DND-41 (cell line): ENCODE results near the gene HDAC4.

Source experiments
- ATAC-seq: fragments of 200-7000 bp; cut with Tn5 transposase; 3 replicates; pipeline ENCODE4 v1.9.1; 2021; ENCODE audit warnings: low read depth; ENCODE audit not compliant: insufficient read depth
- DNase-seq: peaks from one replicate; pipeline ENCODE4 v3.0.0-alpha.2; 2020
- H2AFZ ChIP-seq: 2 replicates; pipeline ENCODE4 v1.6.0; 2012; ENCODE audit warnings: low read depth, low read length
- H3K27ac ChIP-seq: 2 replicates; pipeline ENCODE4 v1.5.1; 2012; ENCODE audit warnings: low read length, inconsistent platforms
- H3K27me3 ChIP-seq: fragments of 200-600 bp; sonication (generic); 2 replicates; pipeline ENCODE4 v1.6.0; 2012; ENCODE audit warnings: low read length, mild to moderate bottlenecking, inconsistent platforms; ENCODE audit not compliant: insufficient read depth, poor library complexity
- H3K36me3 ChIP-seq: 2 replicates; pipeline ENCODE4 v1.5.1; 2012; ENCODE audit warnings: low read length, inconsistent platforms; ENCODE audit not compliant: insufficient read depth
- H3K4me1 ChIP-seq: 2 replicates; pipeline ENCODE4 v1.5.1; 2012; ENCODE audit warnings: mild to moderate bottlenecking, low read length; ENCODE audit not compliant: insufficient read depth
- H3K4me2 ChIP-seq: 2 replicates; pipeline ENCODE4 v1.6.0; 2012; ENCODE audit warnings: mild to moderate bottlenecking, moderate library complexity, low read length, inconsistent platforms; ENCODE audit not compliant: insufficient read depth
- H3K4me3 ChIP-seq, 2 experiments: fragments of 200-600 bp in 1 of 2; shearing (Covaris generic) in 1 of 2; 2 replicates each; pipeline ENCODE4 v1.5.1; 2012 to 2016; ENCODE audit warnings: inconsistent platforms in 2 of 2, low read length in 2 of 2, mild to moderate bottlenecking in 2 of 2, low read depth in 1 of 2, moderate library complexity in 1 of 2
- H3K79me2 ChIP-seq: 2 replicates; pipeline ENCODE4 v1.6.0; 2012; ENCODE audit warnings: low read length, inconsistent platforms; ENCODE audit not compliant: insufficient read depth
- H3K9ac ChIP-seq: 2 replicates; pipeline ENCODE4 v1.6.0; 2012; ENCODE audit warnings: low read depth, mild to moderate bottlenecking, inconsistent platforms, low read length, moderate library complexity
- H3K9me3 ChIP-seq: 2 replicates; pipeline ENCODE4 v1.5.1; 2012; ENCODE audit warnings: low read length, moderate library complexity, mild to moderate bottlenecking, inconsistent platforms; ENCODE audit not compliant: insufficient read depth, severe bottlenecking
- H4K20me1 ChIP-seq: 2 replicates; pipeline ENCODE4 v1.6.0; 2012; ENCODE audit warnings: low read length; ENCODE audit not compliant: insufficient read depth
- EZH2 ChIP-seq: IDR thresholded peaks from 3 replicates; pipeline ENCODE4 v1.6.1; 2012; ENCODE audit warnings: borderline replicate concordance, low read depth, mild to moderate bottlenecking, moderate library complexity, low read length, inconsistent platforms; ENCODE audit not compliant: severe bottlenecking
- TF ChIP-seq, protein P1 (sequence below): IDR thresholded peaks from 2 replicates; pipeline ENCODE4 v1.5.1; 2012; ENCODE audit warnings: borderline replicate concordance, low read length, moderate library complexity, mild to moderate bottlenecking; ENCODE audit not compliant: poor library complexity, severe bottlenecking; ENCODE audit errors: extremely low read depth

The HDAC4 gene

DNA sequence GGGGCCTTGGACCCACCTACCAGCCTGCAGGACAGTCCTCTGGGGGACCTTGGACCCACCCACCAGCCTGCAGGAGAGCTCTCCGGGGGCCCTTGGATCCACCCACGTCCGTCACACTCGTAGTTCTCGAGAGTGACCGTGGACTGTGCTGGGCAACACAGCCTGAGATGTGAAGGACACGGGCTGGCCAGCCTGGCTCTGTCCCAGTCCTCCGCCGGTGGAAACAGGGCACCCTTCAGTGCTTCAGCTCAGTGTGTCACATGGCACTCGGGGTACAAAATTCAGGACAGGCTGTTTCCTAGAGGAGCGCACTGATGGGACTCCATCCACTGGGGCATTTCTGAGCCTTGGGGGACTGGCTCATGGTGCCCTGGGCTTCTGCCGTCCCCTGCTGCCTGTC, 341.0 kb downstream of the HDAC4 start:
- Histone ChIP-seq H3K79me2 (no peaks in the 10 kb centered on the region), H3K9ac (no peak overlapping the region), H3K27ac (no peak overlapping the region), H3K4me2 (no peak overlapping the region), H2AFZ (no peak overlapping the region), H3K36me3 (peaks cover 95% of the 10 kb centered on the region), H3K27me3 (no peaks in the 10 kb centered on the region), H3K9me3 (no peaks in the 10 kb centered on the region), H4K20me1 (peaks cover 56% of the 10 kb centered on the region), H3K4me3 (no peak overlapping the region), H3K4me1 (no peaks in the 10 kb centered on the region)
- no peak for TF ChIP-seq EZH2
- TF ChIP-seq, protein P1, sequence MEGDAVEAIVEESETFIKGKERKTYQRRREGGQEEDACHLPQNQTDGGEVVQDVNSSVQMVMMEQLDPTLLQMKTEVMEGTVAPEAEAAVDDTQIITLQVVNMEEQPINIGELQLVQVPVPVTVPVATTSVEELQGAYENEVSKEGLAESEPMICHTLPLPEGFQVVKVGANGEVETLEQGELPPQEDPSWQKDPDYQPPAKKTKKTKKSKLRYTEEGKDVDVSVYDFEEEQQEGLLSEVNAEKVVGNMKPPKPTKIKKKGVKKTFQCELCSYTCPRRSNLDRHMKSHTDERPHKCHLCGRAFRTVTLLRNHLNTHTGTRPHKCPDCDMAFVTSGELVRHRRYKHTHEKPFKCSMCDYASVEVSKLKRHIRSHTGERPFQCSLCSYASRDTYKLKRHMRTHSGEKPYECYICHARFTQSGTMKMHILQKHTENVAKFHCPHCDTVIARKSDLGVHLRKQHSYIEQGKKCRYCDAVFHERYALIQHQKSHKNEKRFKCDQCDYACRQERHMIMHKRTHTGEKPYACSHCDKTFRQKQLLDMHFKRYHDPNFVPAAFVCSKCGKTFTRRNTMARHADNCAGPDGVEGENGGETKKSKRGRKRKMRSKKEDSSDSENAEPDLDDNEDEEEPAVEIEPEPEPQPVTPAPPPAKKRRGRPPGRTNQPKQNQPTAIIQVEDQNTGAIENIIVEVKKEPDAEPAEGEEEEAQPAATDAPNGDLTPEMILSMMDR: no peak
- ATAC-seq (no peak), DNase-seq (no peak)

DNA sequence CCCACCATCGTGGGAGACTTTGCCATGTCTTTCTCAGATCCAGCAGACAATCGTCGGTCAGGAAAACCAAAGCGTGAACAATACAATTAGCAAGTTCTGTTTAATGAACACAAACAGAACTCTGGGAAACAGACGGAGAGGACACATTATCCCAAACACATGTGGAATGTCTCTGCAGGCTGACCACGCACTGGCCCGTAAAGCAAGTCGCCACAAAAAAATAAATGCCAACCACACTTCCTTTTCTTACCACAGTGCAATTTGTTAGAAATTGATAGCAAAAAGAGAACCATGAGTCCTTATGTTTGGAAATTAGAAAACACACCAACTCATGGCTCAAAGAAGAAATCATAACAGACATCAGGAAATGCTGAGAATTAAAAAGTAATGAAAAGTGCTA, 342.1 kb downstream of the HDAC4 start:
- peaks cover 56% of the 10 kb centered on the region for H4K20me1 ChIP-seq
- no peaks in the 10 kb centered on the region for H3K27me3 ChIP-seq
- peaks cover 94% of the 10 kb centered on the region for H3K36me3 ChIP-seq
- no peak overlapping the region for H3K4me2 ChIP-seq
- H3K4me3 ChIP-seq: no peak overlapping the region
- DNase-seq: no peak
- no peaks in the 10 kb centered on the region for H3K9me3 ChIP-seq
- H3K4me1 ChIP-seq: no peaks in the 10 kb centered on the region
- no peak overlapping the region for H3K27ac ChIP-seq
- no peak overlapping the region for H3K9ac ChIP-seq
- ATAC-seq: no peak
- no peaks in the 10 kb centered on the region for H3K79me2 ChIP-seq
- H2AFZ ChIP-seq: no peak overlapping the region
- TF ChIP-seq, protein P1: no peak

DNA sequence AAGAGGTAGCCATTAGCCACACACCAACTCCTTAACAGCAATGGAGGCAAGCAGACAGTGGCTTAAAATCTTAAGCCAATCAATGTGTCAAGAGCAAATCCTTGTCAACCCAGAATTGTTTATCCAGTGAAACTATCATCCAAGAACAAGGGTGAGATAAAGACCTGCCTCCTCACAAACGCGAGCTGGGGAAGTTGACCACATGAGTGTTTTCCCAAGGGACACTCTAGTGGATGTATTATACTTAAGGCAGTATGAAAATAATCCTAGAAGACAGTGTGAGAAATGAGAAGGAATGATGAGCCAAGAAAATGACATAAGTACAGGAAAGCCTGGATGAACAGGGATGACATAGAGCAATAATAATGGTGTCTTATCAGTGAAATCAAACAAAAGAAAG, 343.3 kb downstream of the HDAC4 start:
- no peaks in the 10 kb centered on the region for H3K79me2 ChIP-seq
- TF ChIP-seq, protein P1: no peak
- TF ChIP-seq EZH2: no peak
- H2AFZ ChIP-seq: no peak overlapping the region
- no peak for DNase-seq
- H3K9me3 ChIP-seq: no peaks in the 10 kb centered on the region
- H3K36me3 ChIP-seq: peaks cover 97% of the 10 kb centered on the region
- H3K27me3 ChIP-seq: no peaks in the 10 kb centered on the region
- no peak overlapping the region for H3K4me3 ChIP-seq
- H3K4me1 ChIP-seq: no peaks in the 10 kb centered on the region
- peaks cover 49% of the 10 kb centered on the region for H4K20me1 ChIP-seq
- H3K27ac ChIP-seq: no peak overlapping the region
- no peak overlapping the region for H3K4me2 ChIP-seq
- no peak overlapping the region for H3K9ac ChIP-seq
- no peak for ATAC-seq

DNA sequence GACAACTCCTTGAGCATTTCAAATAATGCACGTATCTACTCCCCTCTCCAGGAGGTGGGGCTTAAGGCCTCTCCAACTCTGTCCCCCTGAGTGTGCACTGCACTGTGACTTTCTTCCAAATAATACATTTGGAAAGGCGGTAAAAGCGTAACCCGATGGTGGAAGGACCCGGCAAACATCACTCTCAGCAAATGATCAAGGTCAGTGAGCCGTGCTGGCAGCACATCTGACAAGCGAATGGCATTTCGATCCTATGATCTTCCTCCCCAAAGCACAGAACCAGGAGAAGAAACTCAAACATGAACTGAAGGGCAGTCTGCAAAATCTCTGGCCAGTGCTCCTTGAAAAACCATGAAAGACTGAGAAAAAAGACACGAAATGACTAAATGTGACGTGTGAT, 344.2 kb downstream of the HDAC4 start:
- Histone ChIP-seq H3K79me2 (no peaks in the 10 kb centered on the region), H3K27ac (no peak overlapping the region), H2AFZ (no peak overlapping the region), H3K4me3 (no peak overlapping the region), H4K20me1 (peaks cover 49% of the 10 kb centered on the region), H3K9me3 (no peaks in the 10 kb centered on the region), H3K4me1 (no peaks in the 10 kb centered on the region), H3K27me3 (no peaks in the 10 kb centered on the region), H3K36me3 (peaks cover 95% of the 10 kb centered on the region), H3K9ac (no peak overlapping the region), H3K4me2 (no peak overlapping the region)
- no peak for DNase-seq
- no peak for ATAC-seq
- TF ChIP-seq, protein P1: no peak
- TF ChIP-seq EZH2: no peak
